ENCODE results near the gene DUSP5. TPM values are rescaled to one million over a fixed set of nuclear protein-coding genes. Genes with fewer than 3 reads are reported as not detected.

The DUSP5 gene
- total and polyA plus RNA-seq, 10 of the 15 experiments (the other 5 are each of a cell fraction or from before 2014, with no cell fraction given), result 2.1 to 95.9 (median 23.4) TPM

- DNase-seq (ENCODE audit: low read depth, low spot score), result no peak
- intact Hi-C loops (cut with micrococcal nuclease; ENCODE audit: unreplicated experiment), result no loop called here
- 61% methylated on average over 5 of the region's 5 CpGs for WGBS (ENCODE audit: insufficient coverage, insufficient replicate concordance, low lambda C conversion rate, missing lambda C conversion rate)
- peaks cover 5% of the 10 kb centered on the region for H3K4me1 ChIP-seq (ENCODE audit: control insufficient read depth, insufficient read depth, low read length)
- no peaks in the 10 kb centered on the region for H3K9me3 ChIP-seq (replicated peaks; ENCODE audit: control insufficient read depth, insufficient read depth, low read length)
- ChIA-PET SMC1A (ENCODE audit: uncharacterized antibody, unreplicated experiment) (interaction anchor here (0.7 to 14.7 kb wide), 29 partner anchors 9 to 187 kb away, joined by 3 to 261 read pairs (median 4); partner anchors contain the start of gene SMNDC1), RAD21 (ENCODE audit: unreplicated experiment) (interaction anchor here (0.7 to 2.6 kb wide), 11 partner anchors 9 to 138 kb away, joined by 3 to 9 read pairs (median 5); no protein-coding TSS in a partner anchor), POLR2A (interaction anchor here (0.8 to 1.4 kb wide), 4 partner anchors 53 to 90 kb away, joined by 3 to 5 read pairs (median 4); no protein-coding TSS in a partner anchor), CTCF (interaction anchor here (0.6 to 16.7 kb wide), 9 partner anchors 10 to 186 kb away, joined by 3 to 251 read pairs (median 5); partner anchors contain the start of gene SMNDC1)
- no peak overlapping the region for H3K4me2 ChIP-seq (ENCODE audit: control insufficient read depth, insufficient read depth)
- H3K4me3 ChIP-seq, result no peak overlapping the region
- H3K79me2 ChIP-seq (ENCODE audit: control insufficient read depth, insufficient read depth, low read length), result peaks cover 15% of the 10 kb centered on the region
- no peak overlapping the region for H3K27ac ChIP-seq (ENCODE audit: control insufficient read depth, insufficient read depth)
- no peak overlapping the region for H3K9ac ChIP-seq (ENCODE audit: control insufficient read depth, insufficient read depth, low read length)
- H2AFZ ChIP-seq (ENCODE audit: control insufficient read depth, low read depth, low read length), result no peak overlapping the region
- H3K36me3 ChIP-seq (ENCODE audit: control insufficient read depth in 2 of 2, insufficient read depth in 2 of 2, low read length in 1 of 2), result no peaks in the 10 kb centered on the region
- in situ Hi-C loops (cut with MboI), result no loop called here
- FAIRE-seq, result no peak
- BruUV-seq (replicated peaks), result no TSS peak
- peak; percentile 8 for ATAC-seq
- H3K27me3 ChIP-seq (replicated peaks in 1 of 2; ENCODE audit: control insufficient read depth in 2 of 2, insufficient read depth in 2 of 2, low read length in 1 of 2), result peaks cover 0 to 1% of the 10 kb centered on the region in 2 experiments; a peak in 2 of 4 replicates
- H4K20me1 ChIP-seq (ENCODE audit: control insufficient read depth, insufficient read depth), result no peaks in the 10 kb centered on the region
- no peak for TF ChIP-seq ZNF592 (IDR thresholded peaks at IDR 0.05)
- TF ChIP-seq PKNOX1 (IDR thresholded peaks at IDR 0.05), result peak; percentile 57; the same call in 1 of the 2 replicates
- TF ChIP-seq E2F4 (IDR thresholded peaks at IDR 0.05; ENCODE audit: low read depth, low read length), result no peak
- no peak for TF ChIP-seq SKIL (IDR thresholded peaks at IDR 0.05; ENCODE audit: low read depth, poor library complexity, severe bottlenecking)
- no peak for TF ChIP-seq MTA3 (IDR thresholded peaks at IDR 0.05; ENCODE audit: borderline replicate concordance, low read length)
- TF ChIP-seq ZNF687 (IDR thresholded peaks at IDR 0.05), result no peak
- TF ChIP-seq DPF2 (IDR thresholded peaks at IDR 0.05), result no peak
- TF ChIP-seq ZNF207 (IDR thresholded peaks at IDR 0.05; ENCODE audit: borderline replicate concordance), result no peak
- no peak for TF ChIP-seq ZNF622 (IDR thresholded peaks at IDR 0.05)
These were observed 5.5 kb upstream of the DUSP5 start for GRCh38 chr10:110492069-110492822.
